GM06990 (cell line): ENCODE measurements around the gene MCM3.

Experiments used
- DNase-seq: peaks from one replicate; pipeline ENCODE4 v3.0.0-alpha.2; 2011; ENCODE audit not compliant: insufficient read length; ENCODE audit errors: extremely low read depth
- H3K27me3 ChIP-seq: replicated peaks from 2 replicates; pipeline ENCODE4 v1.6.0; 2011; ENCODE audit warnings: low read length; ENCODE audit not compliant: control insufficient read depth, insufficient read depth
- H3K36me3 ChIP-seq: 2 replicates; pipeline ENCODE4 v1.5.1; 2011; ENCODE audit warnings: low read length; ENCODE audit not compliant: control insufficient read depth, insufficient read depth
- H3K4me3 ChIP-seq: replicated peaks from 2 replicates; pipeline ENCODE4 v1.5.1; 2011; ENCODE audit warnings: low read depth, mild to moderate bottlenecking, control low read depth, low read length
- TF ChIP-seq, protein P1 (sequence below): IDR thresholded peaks from 2 replicates; pipeline ENCODE4 v1.5.1; 2011; ENCODE audit warnings: low read length, control low read depth, mild to moderate bottlenecking, inconsistent platforms; ENCODE audit not compliant: insufficient read depth, poor library complexity, severe bottlenecking

MCM3 gene

DNA sequence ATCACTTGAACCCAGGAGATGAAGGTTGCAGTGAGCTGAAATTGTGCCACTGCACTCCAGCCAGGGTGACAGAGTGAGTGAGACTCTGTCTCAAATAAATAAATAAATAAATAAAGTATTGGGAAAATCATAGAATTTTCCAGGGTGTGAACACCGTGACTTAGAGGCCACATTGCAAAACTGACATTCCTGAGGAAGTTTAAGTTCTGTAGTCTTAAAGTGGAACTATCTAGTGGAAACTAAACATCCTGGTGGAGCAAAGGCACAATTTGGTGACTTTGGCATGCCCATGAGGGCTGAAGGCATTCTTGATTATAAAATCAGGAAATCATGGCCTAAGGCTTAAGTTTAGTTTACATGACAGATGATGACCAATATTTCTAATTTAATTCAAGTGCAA is 32.7 kb upstream of the MCM3 start:
- DNase-seq, result no peak
- TF ChIP-seq, protein P1, sequence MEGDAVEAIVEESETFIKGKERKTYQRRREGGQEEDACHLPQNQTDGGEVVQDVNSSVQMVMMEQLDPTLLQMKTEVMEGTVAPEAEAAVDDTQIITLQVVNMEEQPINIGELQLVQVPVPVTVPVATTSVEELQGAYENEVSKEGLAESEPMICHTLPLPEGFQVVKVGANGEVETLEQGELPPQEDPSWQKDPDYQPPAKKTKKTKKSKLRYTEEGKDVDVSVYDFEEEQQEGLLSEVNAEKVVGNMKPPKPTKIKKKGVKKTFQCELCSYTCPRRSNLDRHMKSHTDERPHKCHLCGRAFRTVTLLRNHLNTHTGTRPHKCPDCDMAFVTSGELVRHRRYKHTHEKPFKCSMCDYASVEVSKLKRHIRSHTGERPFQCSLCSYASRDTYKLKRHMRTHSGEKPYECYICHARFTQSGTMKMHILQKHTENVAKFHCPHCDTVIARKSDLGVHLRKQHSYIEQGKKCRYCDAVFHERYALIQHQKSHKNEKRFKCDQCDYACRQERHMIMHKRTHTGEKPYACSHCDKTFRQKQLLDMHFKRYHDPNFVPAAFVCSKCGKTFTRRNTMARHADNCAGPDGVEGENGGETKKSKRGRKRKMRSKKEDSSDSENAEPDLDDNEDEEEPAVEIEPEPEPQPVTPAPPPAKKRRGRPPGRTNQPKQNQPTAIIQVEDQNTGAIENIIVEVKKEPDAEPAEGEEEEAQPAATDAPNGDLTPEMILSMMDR, result no peak
- no peak overlapping the region for H3K4me3 ChIP-seq
- H3K36me3 ChIP-seq, result no peaks in the 10 kb centered on the region
- H3K27me3 ChIP-seq, result no peaks in the 10 kb centered on the region

DNA sequence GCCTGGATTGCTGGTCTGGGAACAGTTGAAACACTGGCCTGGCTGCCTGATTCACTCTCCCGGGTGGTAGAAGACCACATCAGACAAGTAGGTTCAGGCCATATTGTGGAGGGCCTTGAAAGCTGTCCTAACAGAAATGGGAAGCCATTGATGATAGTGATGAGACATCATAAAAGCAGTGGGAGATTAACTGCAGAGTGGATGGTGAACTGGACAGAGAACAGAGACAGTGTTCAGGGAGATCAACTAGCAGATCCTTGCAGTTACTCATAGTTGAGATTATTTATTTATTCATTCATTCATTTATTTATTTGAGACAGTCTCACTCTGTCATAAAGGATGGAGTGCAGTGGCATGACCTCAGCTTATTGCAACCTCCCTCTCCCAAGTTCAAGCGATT is 30.2 kb upstream of the MCM3 start:
- no peak for DNase-seq

GRCh38 chr6:52312461-52312860 is 27.9 kb upstream of the MCM3 start:
- DNase-seq, result no peak
- TF ChIP-seq, protein P1, result no peak
- Histone ChIP-seq H3K27me3 (no peaks in the 10 kb centered on the region), H3K36me3 (no peaks in the 10 kb centered on the region), H3K4me3 (no peak overlapping the region)

More for the DNA sequence above, 30.2 kb upstream of the MCM3 start:
- Histone ChIP-seq H3K27me3 (no peaks in the 10 kb centered on the region), H3K4me3 (no peak overlapping the region), H3K36me3 (no peaks in the 10 kb centered on the region)
- TF ChIP-seq, protein P1, result no peak

GRCh38 chr6:52310932-52311331 is 26.4 kb upstream of the MCM3 start:
- no peak for DNase-seq
- Histone ChIP-seq H3K27me3 (no peaks in the 10 kb centered on the region), H3K4me3 (no peak overlapping the region), H3K36me3 (no peaks in the 10 kb centered on the region)
- TF ChIP-seq, protein P1, result no peak

GRCh38 chr6:52307900-52308372 is 23.4 kb upstream of the MCM3 start:
- TF ChIP-seq, protein P1, result no peak
- no peak overlapping the region for H3K4me3 ChIP-seq
- DNase-seq, result no peak
- no peaks in the 10 kb centered on the region for H3K27me3 ChIP-seq
- H3K36me3 ChIP-seq, result no peaks in the 10 kb centered on the region
